H1 (cell line): ENCODE results near the gene DOCK6.

Source experiments
- CEBPB ChIP-seq: IDR thresholded peaks from 2 replicates; pipeline ENCODE4 v1.6.1; 2012; ENCODE audit warnings: low read depth, low read length
- EP300 ChIP-seq, 2 experiments: IDR thresholded peaks; 1 replicate in 1 of 2; 2 replicates in 1 of 2; pipeline ENCODE4 v1.6.1; 2011 to 2012; ENCODE audit warnings: low read depth in 2 of 2, low read length in 2 of 2, mild to moderate bottlenecking in 2 of 2, borderline replicate concordance in 1 of 2, inconsistent platforms in 1 of 2, moderate library complexity in 1 of 2
- POLR2A ChIP-seq, 2 experiments: IDR thresholded peaks; 1 replicate in 1 of 2; 2 replicates in 1 of 2; pipeline ENCODE4 v1.6.1; 2011; ENCODE audit warnings: low read depth in 2 of 2, low read length in 2 of 2, mild to moderate bottlenecking in 2 of 2; ENCODE audit errors: control extremely low read depth in 1 of 2
- POLR2AphosphoS5 ChIP-seq: IDR thresholded peaks from 2 replicates; pipeline ENCODE4 v1.6.1; 2011; ENCODE audit warnings: low read depth, low read length
- RAD21 ChIP-seq, 2 experiments: IDR thresholded peaks in 1 of 2; conservative IDR thresholded peaks in 1 of 2; 2 replicates each; pipeline ENCODE4 v1.6.1; 2011; ENCODE audit warnings: low read depth in 2 of 2, low read length in 2 of 2, improper control_type of control experiment in 1 of 2, inconsistent platforms in 1 of 2, mild to moderate bottlenecking in 1 of 2, moderate library complexity in 1 of 2
- SP2 ChIP-seq: IDR thresholded peaks from 2 replicates; pipeline ENCODE4 v1.6.1; 2012; ENCODE audit warnings: mild to moderate bottlenecking, low read length, inconsistent platforms
- SRF ChIP-seq: IDR thresholded peaks from 2 replicates; pipeline ENCODE4 v1.6.1; 2011; ENCODE audit warnings: mild to moderate bottlenecking, low read depth, low read length, moderate library complexity
- TF ChIP-seq, protein P1 (sequence below), 3 experiments: IDR thresholded peaks; 1 replicate in 2 of 3; 2 replicates in 1 of 3; pipeline versions ENCODE4 v1.5.1 to v1.6.1; 2011; ENCODE audit warnings: low read length in 3 of 3, mild to moderate bottlenecking in 3 of 3, inconsistent platforms in 2 of 3, low read depth in 1 of 3, moderate library complexity in 1 of 3; ENCODE audit not compliant: insufficient read depth in 1 of 3; ENCODE audit errors: control extremely low read depth in 1 of 3

DNA sequence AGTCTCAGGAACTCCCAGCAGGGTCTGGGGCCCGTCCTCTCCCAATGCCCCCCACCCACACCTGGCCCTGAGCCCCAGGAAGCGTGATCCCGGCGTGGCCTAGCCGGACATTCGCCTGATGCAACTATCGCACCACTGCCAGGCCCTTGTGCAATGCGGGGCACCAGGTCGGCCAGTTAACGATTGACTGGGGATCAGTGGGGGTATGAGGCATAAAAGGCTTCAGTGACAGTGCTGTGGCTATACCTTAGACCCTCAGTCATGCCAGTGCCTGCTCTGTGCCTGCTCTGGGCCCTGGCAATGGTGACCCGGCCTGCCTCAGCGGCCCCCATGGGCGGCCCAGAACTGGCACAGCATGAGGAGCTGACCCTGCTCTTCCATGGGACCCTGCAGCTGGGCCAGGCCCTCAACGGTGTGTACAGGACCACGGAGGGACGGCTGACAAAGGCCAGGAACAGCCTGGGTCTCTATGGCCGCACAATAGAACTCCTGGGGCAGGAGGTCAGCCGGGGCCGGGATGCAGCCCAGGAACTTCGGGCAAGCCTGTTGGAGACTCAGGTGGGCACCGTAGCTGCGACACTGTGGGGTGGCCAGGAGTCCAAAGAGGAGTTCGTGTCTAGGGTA, 22.8 kb downstream of the DOCK6 start, which contains the start of gene ANGPTL8:
- TF ChIP-seq CEBPB (no peak), SRF (no peak), SP2 (no peak), EP300 (IDR thresholded peaks at IDR 0.05; ENCODE audit: borderline replicate concordance in 1 of 2, low read depth in 2 of 2, low read length in 2 of 2) (no peak), POLR2AphosphoS5 (no peak), POLR2A (IDR thresholded peaks at IDR 0.05; ENCODE audit: control extremely low read depth in 1 of 2, low read depth in 2 of 2, low read length in 2 of 2) (no peak), RAD21 (IDR thresholded peaks at IDR 0.05 in 1 of 2, conservative IDR thresholded peaks at IDR 0.05 in 1 of 2; ENCODE audit: low read depth in 2 of 2, low read length in 2 of 2) (no peak)
- TF ChIP-seq, protein P1, sequence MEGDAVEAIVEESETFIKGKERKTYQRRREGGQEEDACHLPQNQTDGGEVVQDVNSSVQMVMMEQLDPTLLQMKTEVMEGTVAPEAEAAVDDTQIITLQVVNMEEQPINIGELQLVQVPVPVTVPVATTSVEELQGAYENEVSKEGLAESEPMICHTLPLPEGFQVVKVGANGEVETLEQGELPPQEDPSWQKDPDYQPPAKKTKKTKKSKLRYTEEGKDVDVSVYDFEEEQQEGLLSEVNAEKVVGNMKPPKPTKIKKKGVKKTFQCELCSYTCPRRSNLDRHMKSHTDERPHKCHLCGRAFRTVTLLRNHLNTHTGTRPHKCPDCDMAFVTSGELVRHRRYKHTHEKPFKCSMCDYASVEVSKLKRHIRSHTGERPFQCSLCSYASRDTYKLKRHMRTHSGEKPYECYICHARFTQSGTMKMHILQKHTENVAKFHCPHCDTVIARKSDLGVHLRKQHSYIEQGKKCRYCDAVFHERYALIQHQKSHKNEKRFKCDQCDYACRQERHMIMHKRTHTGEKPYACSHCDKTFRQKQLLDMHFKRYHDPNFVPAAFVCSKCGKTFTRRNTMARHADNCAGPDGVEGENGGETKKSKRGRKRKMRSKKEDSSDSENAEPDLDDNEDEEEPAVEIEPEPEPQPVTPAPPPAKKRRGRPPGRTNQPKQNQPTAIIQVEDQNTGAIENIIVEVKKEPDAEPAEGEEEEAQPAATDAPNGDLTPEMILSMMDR (IDR thresholded peaks at IDR 0.05; ENCODE audit: control extremely low read depth in 1 of 3, insufficient read depth in 1 of 3, low read depth in 1 of 3, low read length in 3 of 3) = no peak
